Stimulated activated CD4-positive, alpha-beta T cell treated with anti-CD3 and anti-CD28 coated beads, TNF-alpha, amount 100 ng/mL, for 4 hours (primary cell): ENCODE measurements around the gene TIE1.
"Not testable (repeated sequence)": the region's sequence is repeated elsewhere in the genome, so short reads cannot be mapped to it uniquely, and the experiment has no call there.

ENCODE experiments used
- DNase-seq, 3 experiments: peaks; one replicate each; pipeline ENCODE4 v3.0.0-alpha.2; 2020; ENCODE audit warnings: low read depth in 3 of 3

TIE1 gene

GRCh38 chr1:43363283-43363934 lies 62.6 kb downstream of the TIE1 start:
- no peak for DNase-seq

GRCh38 chr1:43363935-43364525 lies 63.2 kb downstream of the TIE1 start:
- DNase-seq = no peak

- no peak for DNase-seq
These were observed 64.9 kb downstream of the TIE1 start for GRCh38 chr1:43365678-43366077.

GRCh38 chr1:43366179-43366578 lies 65.4 kb downstream of the TIE1 start:
- no peak for DNase-seq

GRCh38 chr1:43366601-43367025 lies 65.8 kb downstream of the TIE1 start:
- no peak for DNase-seq

- DNase-seq = peak in 2 of 3 experiments; percentile 20 to 22
These were observed 66.5 kb downstream of the TIE1 start for GRCh38 chr1:43367026-43367903.

- peak; percentile 63 to 91 (median 68) for DNase-seq
These were observed 67.3 kb downstream of the TIE1 start, which contains the start of gene ELOVL1 for GRCh38 chr1:43367904-43368645. Gene ELOVL1, minus strand, starts transcription at chr1:43368011. Its CDS starts 2,402 bp downstream, at chr1:43365609.

GRCh38 chr1:43368646-43369020 lies 67.9 kb downstream of the TIE1 start:
- DNase-seq = no peak

- DNase-seq = not testable (repeated sequence)
These were observed 69.0 kb downstream of the TIE1 start for GRCh38 chr1:43369779-43370178.

- DNase-seq = no peak
These were observed 69.8 kb downstream of the TIE1 start for GRCh38 chr1:43370564-43370963.

- no peak for DNase-seq
These were observed 71.4 kb downstream of the TIE1 start for GRCh38 chr1:43372172-43372571.
